ENCODE data around the gene KIF13A.
"Not testable (repeated sequence)": the region's sequence is repeated elsewhere in the genome, so short reads cannot be mapped to it uniquely, and the experiment has no call there.

The KIF13A gene

GRCh38 chr6:17846762-17847161 lies 140.7 kb downstream of the KIF13A start:
- no peak for DNase-seq (ENCODE audit: low read depth, low spot score)

DNA sequence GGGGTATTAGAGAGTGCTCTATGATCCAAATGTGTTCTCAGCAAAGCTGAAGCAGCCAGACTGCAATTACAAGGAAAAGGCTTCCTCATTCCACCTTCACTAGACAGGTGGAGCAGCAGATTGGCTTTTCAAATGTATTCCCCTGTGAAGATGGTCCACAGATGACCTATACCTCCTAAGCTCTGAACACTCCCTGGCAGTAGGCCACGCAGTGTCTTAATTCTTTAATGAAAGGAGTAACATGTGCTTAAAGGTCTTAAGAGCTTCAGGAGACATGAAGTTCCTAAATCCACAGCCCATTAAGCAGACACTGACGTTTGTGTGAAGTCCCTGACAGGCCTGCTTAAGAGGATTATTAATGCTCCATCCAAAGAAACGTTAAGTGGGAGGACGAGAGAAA lies 141.8 kb downstream of the KIF13A start:
- no peak for DNase-seq (ENCODE audit: low read depth, low spot score)

DNA sequence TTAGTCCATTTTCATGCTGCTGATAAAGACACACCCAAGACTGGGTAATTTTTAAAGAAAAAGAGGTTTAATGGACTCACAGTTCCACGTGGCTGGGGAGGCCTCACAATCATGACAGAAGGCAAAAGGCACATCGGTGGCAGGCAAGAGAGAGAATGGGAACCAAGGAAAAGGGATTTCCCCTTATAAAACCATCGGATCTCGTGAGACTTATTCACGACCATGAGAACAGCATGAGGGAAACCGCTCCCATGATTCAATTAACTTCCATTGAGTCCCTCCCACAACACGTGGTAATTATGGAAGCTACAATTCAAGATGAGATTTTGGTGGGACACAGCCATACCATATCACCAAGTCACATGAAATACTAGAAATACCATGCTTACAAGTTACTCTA lies 142.5 kb downstream of the KIF13A start:
- not testable (repeated sequence) for DNase-seq (ENCODE audit: low read depth, low spot score)

- no peak for DNase-seq (ENCODE audit: low read depth, low spot score)
These were observed 144.3 kb downstream of the KIF13A start for GRCh38 chr6:17842934-17843821.

- DNase-seq (ENCODE audit: low read depth, low spot score), result no peak
These were observed 145.2 kb downstream of the KIF13A start for GRCh38 chr6:17842014-17842776.

DNA sequence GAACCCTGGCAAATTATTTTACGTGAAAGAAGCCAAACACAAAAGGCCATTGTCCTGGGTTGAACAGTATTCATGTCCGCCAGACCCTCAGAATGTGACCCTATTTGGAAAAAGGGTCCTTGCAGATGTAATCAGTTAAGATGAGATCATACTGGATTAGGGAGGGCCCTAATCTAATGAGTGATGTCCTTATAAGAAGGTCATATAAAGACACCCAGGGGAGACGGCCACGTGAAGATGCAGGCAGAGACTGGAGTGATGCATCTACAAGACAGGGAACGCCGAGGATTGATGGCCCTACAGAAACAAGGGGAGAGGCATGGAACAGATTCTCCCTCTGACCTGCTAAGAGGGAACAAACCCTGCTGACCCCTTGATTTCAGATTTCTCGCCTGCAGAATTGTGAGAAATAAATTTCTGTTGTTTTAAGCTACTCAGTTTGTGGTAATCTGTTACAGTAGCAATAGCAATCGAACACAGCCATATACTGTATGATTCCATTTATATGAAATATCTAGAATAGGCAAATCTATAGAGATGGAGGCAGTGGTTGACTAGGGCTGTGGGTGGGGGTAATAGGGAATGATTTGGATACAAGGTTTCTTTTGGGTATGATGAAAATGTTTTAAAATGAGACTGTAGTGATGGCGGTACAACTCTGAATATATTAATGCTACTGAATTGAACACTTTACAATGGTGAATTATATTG lies 147.8 kb downstream of the KIF13A start:
- DNase-seq (ENCODE audit: low read depth, low spot score), result no peak

DNA sequence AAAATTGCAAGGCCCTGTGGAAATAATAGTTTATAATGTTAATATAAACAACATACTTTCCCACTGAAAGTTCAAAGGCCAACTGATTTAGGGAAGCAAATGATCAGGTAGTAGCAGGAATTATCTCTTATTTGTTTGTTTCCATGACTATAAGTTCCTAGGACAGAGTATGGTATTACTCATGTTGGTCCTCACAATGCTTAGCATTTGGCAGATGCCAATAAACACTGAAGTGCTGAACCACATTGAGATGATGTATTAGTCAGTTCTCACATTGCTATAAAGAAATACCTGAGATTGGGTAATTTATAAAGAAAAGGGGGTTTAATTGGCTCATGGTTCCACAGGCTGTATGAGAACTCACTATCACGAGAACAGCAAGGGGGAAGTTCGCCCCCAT lies 151.1 kb downstream of the KIF13A start:
- DNase-seq (ENCODE audit: low read depth, low spot score), result no peak

GRCh38 chr6:17835784-17836183 lies 151.7 kb downstream of the KIF13A start:
- no peak for DNase-seq (ENCODE audit: low read depth, low spot score)

DNA sequence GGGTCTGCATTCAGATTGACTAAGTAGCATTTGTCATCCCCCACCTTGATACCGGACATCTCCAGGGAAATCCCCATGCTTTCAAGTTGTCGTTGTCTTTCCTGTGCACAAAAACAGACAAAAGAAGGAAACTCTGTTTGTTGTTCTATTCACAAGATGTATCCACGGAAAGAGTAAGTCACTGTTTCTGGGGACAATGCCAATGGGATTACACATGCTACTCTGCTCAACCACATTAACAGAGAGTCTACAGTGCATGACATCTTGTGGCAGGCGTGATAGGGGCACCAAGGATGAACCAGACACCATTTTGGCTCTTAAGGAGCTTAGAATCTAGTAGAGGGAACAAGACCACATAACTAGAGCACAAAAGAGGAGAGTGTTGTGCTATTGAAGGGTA lies 156.3 kb downstream of the KIF13A start:
- DNase-seq (ENCODE audit: low read depth, low spot score), result no peak

- no peak for DNase-seq (ENCODE audit: low read depth, low spot score)
These were observed 157.5 kb downstream of the KIF13A start for GRCh38 chr6:17829905-17830304.

GRCh38 chr6:17828149-17828548 lies 159.3 kb downstream of the KIF13A start:
- DNase-seq (ENCODE audit: low read depth, low spot score), result no peak

GRCh38 chr6:17826301-17826700 lies 161.1 kb downstream of the KIF13A start:
- DNase-seq (ENCODE audit: low read depth, low spot score), result no peak

DNA sequence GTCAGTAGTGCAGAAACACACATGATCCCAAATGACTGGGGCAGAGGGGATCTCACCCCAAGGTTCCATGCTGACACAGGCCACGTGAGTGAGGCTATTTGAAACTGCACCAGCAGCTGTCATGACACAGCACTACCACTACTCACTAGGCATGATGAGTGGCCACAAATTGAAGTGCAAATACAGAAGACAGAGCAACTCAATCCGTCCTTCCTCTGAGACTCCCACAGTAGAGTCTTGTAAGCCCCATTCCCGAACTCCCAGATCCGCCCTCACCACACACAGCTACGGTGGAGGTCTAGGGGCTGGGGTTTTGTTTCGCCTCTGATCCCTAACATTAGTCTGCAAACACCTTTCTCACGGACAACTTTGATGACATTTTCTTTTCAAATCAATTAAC lies 167.4 kb downstream of the KIF13A start:
- no peak for DNase-seq (ENCODE audit: low read depth, low spot score)

- no peak for DNase-seq (ENCODE audit: low read depth, low spot score)
These were observed 169.7 kb downstream of the KIF13A start for GRCh38 chr6:17817763-17818162.

GRCh38 chr6:17816921-17817611 lies 170.4 kb downstream of the KIF13A start:
- DNase-seq (ENCODE audit: low read depth, low spot score), result no peak

- no peak for DNase-seq (ENCODE audit: low read depth, low spot score)
These were observed 173.9 kb downstream of the KIF13A start for GRCh38 chr6:17813542-17813941.

DNA sequence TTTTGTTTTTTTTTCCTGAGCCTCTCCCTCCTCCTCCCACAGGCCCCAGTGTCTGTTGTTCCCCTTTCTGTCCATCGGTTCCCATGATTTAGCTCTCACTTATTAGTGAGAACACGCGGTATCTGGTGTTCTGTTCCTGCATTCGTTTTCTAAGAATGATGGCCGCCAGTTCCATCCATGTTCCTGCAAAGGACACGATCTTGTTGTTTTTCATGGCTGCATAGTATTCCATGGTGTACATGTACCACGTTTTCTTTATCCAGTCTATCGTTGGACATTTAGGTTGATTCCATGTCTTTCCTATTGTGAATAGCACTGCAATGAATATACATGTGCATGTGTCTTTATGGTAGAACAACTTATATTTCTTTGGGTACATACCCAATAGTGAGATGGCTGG lies 175.1 kb downstream of the KIF13A start:
- no peak for DNase-seq (ENCODE audit: low read depth, low spot score)

DNA sequence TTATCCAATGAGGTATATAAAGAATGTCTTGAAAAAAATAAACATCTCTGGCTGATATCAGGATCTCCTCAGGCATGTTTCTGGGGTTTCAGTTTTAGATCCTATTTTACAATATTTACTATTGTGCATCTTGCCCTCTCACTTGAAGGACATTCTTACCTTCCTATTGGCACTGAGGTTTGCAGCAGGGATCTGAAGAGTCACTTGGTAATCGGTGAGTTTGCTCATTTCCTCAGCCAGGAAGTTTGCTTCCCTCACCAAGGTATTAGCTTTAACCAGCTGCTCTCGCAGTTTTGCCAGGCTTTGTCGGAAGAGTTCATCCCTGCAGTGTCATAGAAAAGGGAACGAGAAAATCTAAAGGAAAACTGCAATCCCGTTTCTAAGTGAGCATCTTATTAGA lies 178.8 kb downstream of the KIF13A start:
- no peak for DNase-seq (ENCODE audit: low read depth, low spot score)

GRCh38 chr6:17807431-17807830 lies 180.0 kb downstream of the KIF13A start:
- DNase-seq (ENCODE audit: low read depth, low spot score), result not testable (repeated sequence)

- no peak for DNase-seq (ENCODE audit: low read depth, low spot score)
These were observed 184.0 kb downstream of the KIF13A start for GRCh38 chr6:17803409-17803808.

- no peak for DNase-seq (ENCODE audit: low read depth, low spot score)
These were observed 188.8 kb downstream of the KIF13A start for GRCh38 chr6:17798477-17799154.

Data from activated naive CD8-positive, alpha-beta T cell treated with anti-CD3 and anti-CD28 coated beads, Interleukin-2, amount 50 U/mL, for 16 hours (primary cell).